Measurements from ENCODE around the gene CDKAL1.

Gene CDKAL1

GRCh38 chr6:20819774-20820400 lies 285.6 kb downstream of the CDKAL1 start:
- Histone ChIP-seq H3F3A (ENCODE audit: low read depth) (no peaks in the 10 kb centered on the region), H3K4me1 (ENCODE audit: insufficient read depth, low read length, poor library complexity, severe bottlenecking) (peaks cover 15% of the 10 kb centered on the region), H3K36me3 (ENCODE audit: insufficient read depth, low read length) (peaks cover under 1% of the 10 kb centered on the region; the same call in 1 of the 2 replicates), H3K27me3 (ENCODE audit: insufficient read depth, low read length, poor library complexity, severe bottlenecking) (no peaks in the 10 kb centered on the region), H4K20me1 (ENCODE audit: insufficient read depth, low read length, poor library complexity, severe bottlenecking) (no peaks in the 10 kb centered on the region), H3K9ac (ENCODE audit: low read depth, low read length, poor library complexity, severe bottlenecking) (no peak overlapping the region), H3K4me3 (ENCODE audit: low read length, poor library complexity, severe bottlenecking) (no peak overlapping the region), H3K9me3 (ENCODE audit: insufficient read depth, low read depth, low read length) (no peaks in the 10 kb centered on the region), H3K79me2 (ENCODE audit: insufficient read depth, low read length) (peaks cover 8% of the 10 kb centered on the region; the same call in 1 of the 2 replicates), H3K9me2 (replicated peaks; ENCODE audit: low read depth, low read length) (no peaks in the 10 kb centered on the region), H2AFZ (ENCODE audit: low read length) (no peak overlapping the region), H3K4me2 (ENCODE audit: low read depth, low read length, poor library complexity, severe bottlenecking) (no peak overlapping the region)
- TF ChIP-seq CTCF (conservative IDR thresholded peaks at IDR 0.05; ENCODE audit: low read length) (no peak), EZH2phosphoT487 (IDR thresholded peaks at IDR 0.05; ENCODE audit: borderline replicate concordance) (no peak)

- Histone ChIP-seq H4K20me1 (ENCODE audit: insufficient read depth, low read length, poor library complexity, severe bottlenecking) (no peaks in the 10 kb centered on the region), H3K4me1 (ENCODE audit: insufficient read depth, low read length, poor library complexity, severe bottlenecking) (peaks cover 21% of the 10 kb centered on the region), H3K4me3 (ENCODE audit: low read length, poor library complexity, severe bottlenecking) (no peak overlapping the region), H3K36me3 (ENCODE audit: insufficient read depth, low read length) (no peaks in the 10 kb centered on the region; the same call in 1 of the 2 replicates), H3F3A (ENCODE audit: low read depth) (no peaks in the 10 kb centered on the region), H3K27me3 (ENCODE audit: insufficient read depth, low read length, poor library complexity, severe bottlenecking) (no peaks in the 10 kb centered on the region), H3K9me3 (ENCODE audit: insufficient read depth, low read depth, low read length) (no peaks in the 10 kb centered on the region), H3K9ac (ENCODE audit: low read depth, low read length, poor library complexity, severe bottlenecking) (no peak overlapping the region), H3K4me2 (ENCODE audit: low read depth, low read length, poor library complexity, severe bottlenecking) (no peak overlapping the region), H3K9me2 (replicated peaks; ENCODE audit: low read depth, low read length) (no peaks in the 10 kb centered on the region), H3K79me2 (ENCODE audit: insufficient read depth, low read length) (no peaks in the 10 kb centered on the region), H2AFZ (ENCODE audit: low read length) (no peak overlapping the region)
- TF ChIP-seq CTCF (conservative IDR thresholded peaks at IDR 0.05; ENCODE audit: low read length) (no peak), EZH2phosphoT487 (IDR thresholded peaks at IDR 0.05; ENCODE audit: borderline replicate concordance) (no peak)
Measured at GRCh38 chr6:20826378-20826777, 292.1 kb downstream of the CDKAL1 start.

GRCh38 chr6:20827798-20828197 lies 293.5 kb downstream of the CDKAL1 start:
- Histone ChIP-seq H3K9me3 (ENCODE audit: insufficient read depth, low read depth, low read length) (no peaks in the 10 kb centered on the region), H4K20me1 (ENCODE audit: insufficient read depth, low read length, poor library complexity, severe bottlenecking) (no peaks in the 10 kb centered on the region), H3F3A (ENCODE audit: low read depth) (no peaks in the 10 kb centered on the region), H3K9ac (ENCODE audit: low read depth, low read length, poor library complexity, severe bottlenecking) (no peak overlapping the region), H3K4me3 (ENCODE audit: low read length, poor library complexity, severe bottlenecking) (no peak overlapping the region), H3K9me2 (replicated peaks; ENCODE audit: low read depth, low read length) (no peaks in the 10 kb centered on the region), H3K4me2 (ENCODE audit: low read depth, low read length, poor library complexity, severe bottlenecking) (no peak overlapping the region), H3K27me3 (ENCODE audit: insufficient read depth, low read length, poor library complexity, severe bottlenecking) (no peaks in the 10 kb centered on the region), H3K36me3 (ENCODE audit: insufficient read depth, low read length) (no peaks in the 10 kb centered on the region; the same call in 1 of the 2 replicates), H3K79me2 (ENCODE audit: insufficient read depth, low read length) (no peaks in the 10 kb centered on the region), H2AFZ (ENCODE audit: low read length) (no peak overlapping the region), H3K4me1 (ENCODE audit: insufficient read depth, low read length, poor library complexity, severe bottlenecking) (peaks cover 21% of the 10 kb centered on the region)
- TF ChIP-seq EZH2phosphoT487 (IDR thresholded peaks at IDR 0.05; ENCODE audit: borderline replicate concordance) (no peak), CTCF (conservative IDR thresholded peaks at IDR 0.05; ENCODE audit: low read length) (no peak)
